B cell (primary cell): ENCODE measurements around the gene MED26. TPM values are rescaled to one million over a fixed set of nuclear protein-coding genes. Genes with fewer than 3 reads are reported as not detected.

Source experiments
- ATAC-seq: fragments of 200-7000 bp; cut with Tn5 transposase; one replicate; pipeline ENCODE4 v1.10.0; 2021; ENCODE audit warnings: low read depth, mild to moderate bottlenecking, moderate number of reproducible peaks, moderate library complexity
- CTCF ChIA-PET: fragments of 350-600 bp; sonication (Branson Sonifier 250); formaldehyde crosslinking; loops from one replicate; lab custom pipeline; 2021; ENCODE audit warnings: antibody characterized with exemption, inconsistent platforms; lab: Charles Lee
- POLR2A ChIA-PET: fragments of 350-600 bp; sonication (Branson Sonifier 250); formaldehyde crosslinking; loops from one replicate; lab custom pipeline; 2021; ENCODE audit warnings: antibody characterized with exemption; lab: Charles Lee
- DNase-seq: peaks from one replicate; pipeline ENCODE4 v3.0.0; 2013
- H2AFZ ChIP-seq: 2 replicates; pipeline ENCODE4 v1.6.1; 2012; ENCODE audit warnings: mild to moderate bottlenecking, low read depth, low read length; ENCODE audit not compliant: insufficient read depth, poor library complexity, severe bottlenecking
- H3K27ac ChIP-seq, 2 donors: 1 replicate in 1 of 2; 2 replicates in 1 of 2; pipeline ENCODE4 v1.5.1; 2012 to 2013; ENCODE audit warnings: low read length in 2 of 2, mild to moderate bottlenecking in 2 of 2, moderate library complexity in 1 of 2
- H3K27me3 ChIP-seq, 4 experiments: fragments of 200-600 bp in 1 of 4; sonication (generic) in 1 of 4; replicated peaks in 1 of 4; 1 replicate in 2 of 4; 2 replicates in 2 of 4; pipeline versions ENCODE4 v1.6.1 to v1.7.0; 2013 to 2016; ENCODE audit warnings: low read length in 3 of 4, mild to moderate bottlenecking in 2 of 4, mixed read lengths in 1 of 4, moderate library complexity in 1 of 4; ENCODE audit not compliant: insufficient read depth in 4 of 4, control insufficient read depth in 3 of 4; ENCODE audit errors: control extremely low read depth in 1 of 4
- H3K36me3 ChIP-seq, 2 experiments: replicated peaks in 1 of 2; 1 replicate in 1 of 2; 2 replicates in 1 of 2; pipeline versions ENCODE4 v1.6.1 to v1.7.1; 2013; ENCODE audit warnings: low read length in 1 of 2; ENCODE audit not compliant: insufficient read depth in 2 of 2, control insufficient read depth in 1 of 2; ENCODE audit errors: control extremely low read depth in 1 of 2, extremely low read depth in 1 of 2
- H3K4me1 ChIP-seq, 2 donors: fragments of 200-600 bp in 1 of 2; sonication (generic) in 1 of 2; 1 replicate in 1 of 2; 2 replicates in 1 of 2; pipeline versions ENCODE4 v1.5.1 to v1.6.1; 2013 to 2017; ENCODE audit warnings: low read length in 2 of 2; ENCODE audit not compliant: control insufficient read depth in 2 of 2, insufficient read depth in 2 of 2
- H3K4me2 ChIP-seq: replicated peaks from 2 replicates; pipeline ENCODE3; 2012; ENCODE audit warnings: mild to moderate bottlenecking, low read depth, low read length; ENCODE audit not compliant: poor library complexity, severe bottlenecking
- H3K4me3 ChIP-seq, 5 experiments: fragments of 200-600 bp in 1 of 5; sonication (generic) in 1 of 5; 1 replicate in 3 of 5; 2 replicates in 2 of 5; pipeline versions ENCODE4 v1.5.1 to v1.7.0; 2011 to 2016; ENCODE audit warnings: low read length in 4 of 5, mild to moderate bottlenecking in 4 of 5, low read depth in 2 of 5, control low read depth in 1 of 5, moderate library complexity in 1 of 5; ENCODE audit not compliant: insufficient read depth in 1 of 5; ENCODE audit errors: control extremely low read depth in 1 of 5, extremely low read depth in 1 of 5
- H3K79me2 ChIP-seq: fragments of 200-600 bp; sonication (generic); one replicate; pipeline ENCODE4 v1.6.0; 2016; ENCODE audit warnings: low read length; ENCODE audit not compliant: control insufficient read depth, insufficient read depth
- H3K9ac ChIP-seq: fragments of 200-600 bp; sonication (generic); 2 replicates; pipeline ENCODE4 v1.6.1; 2017; ENCODE audit warnings: mild to moderate bottlenecking, low read length, moderate library complexity
- H3K9me3 ChIP-seq, 3 donors: one replicate each; pipeline versions ENCODE4 v1.6.1 to v1.7.1; 2013; ENCODE audit warnings: low read length in 2 of 3; ENCODE audit not compliant: control insufficient read depth in 2 of 3, insufficient read depth in 1 of 3; ENCODE audit errors: control extremely low read depth in 1 of 3
- H4K20me1 ChIP-seq: 2 replicates; pipeline ENCODE4 v1.6.0; 2012; ENCODE audit warnings: mild to moderate bottlenecking, low read length; ENCODE audit not compliant: insufficient read depth, control insufficient read depth, poor library complexity, severe bottlenecking
- H3K27ac Mint-ChIP-seq: one replicate; pipeline ENCODE4 v1.8.0; 2021; ENCODE audit warnings: mixed read lengths
- H3K27me3 Mint-ChIP-seq: one replicate; pipeline ENCODE4 v1.8.0; 2021; ENCODE audit warnings: mixed read lengths
- H3K4me1 Mint-ChIP-seq: one replicate; pipeline ENCODE4 v1.8.0; 2021; ENCODE audit warnings: mixed read lengths
- H3K4me3 Mint-ChIP-seq: one replicate; pipeline ENCODE4 v1.8.0; 2021; ENCODE audit warnings: mixed read lengths
- H3K9me3 Mint-ChIP-seq: one replicate; pipeline ENCODE4 v1.8.0; 2022; ENCODE audit warnings: mixed read lengths; ENCODE audit not compliant: insufficient read depth
- CTCF ChIP-seq: fragments of 200-600 bp; IDR thresholded peaks from one replicate; pipeline ENCODE4 v1.8.0; 2022; ENCODE audit warnings: antibody characterized with exemption, mild to moderate bottlenecking
- EZH2 ChIP-seq: IDR thresholded peaks from 2 replicates; pipeline ENCODE4 v1.6.1; 2012; ENCODE audit warnings: borderline replicate concordance, low read depth, mild to moderate bottlenecking, moderate library complexity, low read length; ENCODE audit not compliant: insufficient read depth, poor library complexity, severe bottlenecking
- WGBS: methylation state at CpG from one replicate; pipeline ENCODE4 v1.1.5; 2013; ENCODE audit warnings: missing lambda C conversion rate; ENCODE audit not compliant: insufficient coverage; 5-methylcytosine and 5-hydroxymethylcytosine counted together
- intact Hi-C: fragments of 100-400 bp; cut with micrococcal nuclease; formaldehyde crosslinking; loops from one replicate; pipeline ENCODE4 v1.10.0; 2022
- polyA plus RNA-seq: library from polyadenylated mRNA; depleted of rRNA; stranded (reverse); fragments of >200 nt; gene quantifications from 2 replicates; pipeline ENCODE4 v1.2.3, GENCODE V29; 2012
- total RNA-seq, 2 donors: library from RNA; stranded (reverse); fragments of 120-200 nt in 1 of 2; gene quantifications; 1 replicate in 1 of 2; 2 replicates in 1 of 2; pipeline versions ENCODE4 v1.2.3 to v1.2.4, GENCODE V29; 2013 to 2022

MED26 gene
- total and polyA plus RNA-seq, 2 donors (not counting 1 experiment from before 2014, with no cell fraction given) = 15.6 to 33.6 TPM

GRCh38 chr19:16582486-16583261, 45.3 kb downstream of the MED26 start:
- CTCF ChIA-PET = interaction anchor here (1.4 to 2.2 kb wide), 2 partner anchors 9 to 41 kb away, joined by 5 to 12 read pairs; no protein-coding TSS in a partner anchor
- no peak overlapping the region for H3K9ac ChIP-seq
- peak overlapping the region; percentile 88 for H3K4me2 ChIP-seq

More at GRCh38 chr19:16582486-16583261, 45.3 kb downstream of the MED26 start:
- ATAC-seq (no peak), DNase-seq (no peak)
- intact Hi-C loops = loop anchor here (10.0 kb wide), 1 partner anchor 468 kb away; the partner anchor contains the start of gene RAB8A
- Histone ChIP-seq H3K27ac (peak overlapping the region; percentile 98 to 99), H3K79me2 (peaks cover 90% of the 10 kb centered on the region), H4K20me1 (peaks cover 61% of the 10 kb centered on the region), H3K36me3 (peaks cover 0 to 28% of the 10 kb centered on the region in 2 experiments), H3K4me3 (no peak overlapping the region), H3K9me3 (no peaks in the 10 kb centered on the region), H3K27me3 (no peaks in the 10 kb centered on the region), H3K4me1 (peaks cover 52 to 62% of the 10 kb centered on the region in 2 donors), H2AFZ (no peak overlapping the region)
- Mint-ChIP-seq H3K9me3 (no peaks in the 10 kb centered on the region), H3K4me1 (peaks cover 81% of the 10 kb centered on the region), H3K27me3 (no peaks in the 10 kb centered on the region), H3K27ac (peak overlapping the region; percentile 100), H3K4me3 (peak overlapping the region; percentile 68)
- 91% methylated on average over 10 of the region's 10 CpGs for WGBS
- no peak for TF ChIP-seq CTCF
- TF ChIP-seq EZH2 = no peak
- POLR2A ChIA-PET = interaction anchor here (7.0 kb wide), 1 partner anchor 9 kb away, joined by 73 read pairs; the partner anchor contains the start of gene SLC35E1
